WI38 (cell line): ENCODE results near the gene INPP5A.

Experiments
- H3K4me3 ChIP-seq: 2 replicates; pipeline ENCODE4 v1.5.1; 2011; ENCODE audit warnings: low read depth, mild to moderate bottlenecking, control low read depth, low read length
- TF ChIP-seq, protein P1 (sequence below): IDR thresholded peaks from 2 replicates; pipeline ENCODE4 v1.5.1; 2012; ENCODE audit warnings: low read depth, mild to moderate bottlenecking, control low read depth, low read length

The INPP5A gene

DNA sequence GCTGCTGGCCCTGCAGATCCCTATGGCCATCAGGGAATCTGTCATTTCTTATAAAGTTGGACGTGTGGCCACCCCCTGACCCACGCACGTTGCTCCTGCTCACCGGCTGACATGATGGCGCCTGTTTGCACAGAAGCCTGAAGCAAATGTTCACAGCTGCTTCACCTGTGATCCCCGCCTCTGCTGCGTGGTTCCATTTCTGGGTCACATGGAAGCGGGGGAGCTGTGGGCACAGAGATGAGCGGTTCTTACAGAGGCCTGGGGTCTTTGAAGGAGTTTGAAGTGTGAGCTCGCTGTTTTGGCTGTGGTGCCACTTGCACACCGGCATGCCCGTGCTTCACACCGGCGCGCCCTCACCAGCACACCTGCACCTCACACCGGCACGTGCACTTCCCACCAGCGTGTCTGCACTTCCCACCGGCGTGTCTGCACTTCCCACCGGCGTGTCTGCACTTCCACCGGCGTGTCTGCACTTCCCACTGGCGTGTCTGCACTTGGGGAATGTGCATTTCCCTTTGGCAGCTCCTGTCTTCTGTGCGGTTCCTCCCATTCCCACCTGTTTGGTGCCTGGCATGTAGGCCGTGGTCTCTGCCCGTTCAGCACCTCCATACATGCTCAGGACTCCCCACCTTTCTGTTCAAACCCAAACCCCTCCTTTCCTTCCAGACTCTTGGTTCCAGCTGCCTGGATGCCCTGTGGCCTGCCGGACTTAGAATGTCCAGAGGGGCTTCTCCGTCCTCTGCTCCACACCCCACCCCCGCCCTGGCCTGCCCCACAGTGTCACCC lies 86.7 kb downstream of the INPP5A start:
- H3K4me3 ChIP-seq, result no peak overlapping the region
- TF ChIP-seq, protein P1, sequence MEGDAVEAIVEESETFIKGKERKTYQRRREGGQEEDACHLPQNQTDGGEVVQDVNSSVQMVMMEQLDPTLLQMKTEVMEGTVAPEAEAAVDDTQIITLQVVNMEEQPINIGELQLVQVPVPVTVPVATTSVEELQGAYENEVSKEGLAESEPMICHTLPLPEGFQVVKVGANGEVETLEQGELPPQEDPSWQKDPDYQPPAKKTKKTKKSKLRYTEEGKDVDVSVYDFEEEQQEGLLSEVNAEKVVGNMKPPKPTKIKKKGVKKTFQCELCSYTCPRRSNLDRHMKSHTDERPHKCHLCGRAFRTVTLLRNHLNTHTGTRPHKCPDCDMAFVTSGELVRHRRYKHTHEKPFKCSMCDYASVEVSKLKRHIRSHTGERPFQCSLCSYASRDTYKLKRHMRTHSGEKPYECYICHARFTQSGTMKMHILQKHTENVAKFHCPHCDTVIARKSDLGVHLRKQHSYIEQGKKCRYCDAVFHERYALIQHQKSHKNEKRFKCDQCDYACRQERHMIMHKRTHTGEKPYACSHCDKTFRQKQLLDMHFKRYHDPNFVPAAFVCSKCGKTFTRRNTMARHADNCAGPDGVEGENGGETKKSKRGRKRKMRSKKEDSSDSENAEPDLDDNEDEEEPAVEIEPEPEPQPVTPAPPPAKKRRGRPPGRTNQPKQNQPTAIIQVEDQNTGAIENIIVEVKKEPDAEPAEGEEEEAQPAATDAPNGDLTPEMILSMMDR, result no peak

DNA sequence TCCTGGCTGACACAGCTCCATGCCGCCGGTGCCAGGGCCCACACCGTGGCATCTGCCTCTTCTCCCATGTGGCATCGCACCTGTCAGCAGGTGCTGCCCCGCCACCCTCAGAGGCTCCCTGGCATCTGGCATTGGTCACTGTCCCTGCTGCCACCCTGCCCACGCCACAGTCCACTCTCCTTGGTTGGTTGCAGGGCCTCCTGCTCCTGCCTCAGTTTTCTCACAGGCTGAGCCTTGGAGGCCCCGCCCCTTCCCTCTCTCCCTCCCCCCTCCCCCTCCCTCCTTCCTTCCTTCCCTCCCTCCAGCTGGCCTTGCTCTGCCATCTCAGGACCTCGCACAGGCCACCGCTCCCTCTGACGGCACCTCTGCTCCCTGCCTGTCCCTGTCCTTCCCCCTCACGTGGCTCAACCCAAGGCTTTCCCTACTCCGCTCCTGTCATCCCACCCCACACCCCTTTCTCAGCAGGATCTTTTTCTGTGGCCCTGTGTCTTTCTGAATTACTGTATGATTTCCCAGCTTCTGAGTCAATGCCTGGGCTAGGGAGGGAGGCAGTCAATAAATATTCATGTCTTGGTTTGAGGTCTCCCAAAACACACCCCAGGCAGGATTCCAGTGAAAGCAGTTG lies 87.4 kb downstream of the INPP5A start:
- no peak overlapping the region for H3K4me3 ChIP-seq
- TF ChIP-seq, protein P1, result no peak

DNA sequence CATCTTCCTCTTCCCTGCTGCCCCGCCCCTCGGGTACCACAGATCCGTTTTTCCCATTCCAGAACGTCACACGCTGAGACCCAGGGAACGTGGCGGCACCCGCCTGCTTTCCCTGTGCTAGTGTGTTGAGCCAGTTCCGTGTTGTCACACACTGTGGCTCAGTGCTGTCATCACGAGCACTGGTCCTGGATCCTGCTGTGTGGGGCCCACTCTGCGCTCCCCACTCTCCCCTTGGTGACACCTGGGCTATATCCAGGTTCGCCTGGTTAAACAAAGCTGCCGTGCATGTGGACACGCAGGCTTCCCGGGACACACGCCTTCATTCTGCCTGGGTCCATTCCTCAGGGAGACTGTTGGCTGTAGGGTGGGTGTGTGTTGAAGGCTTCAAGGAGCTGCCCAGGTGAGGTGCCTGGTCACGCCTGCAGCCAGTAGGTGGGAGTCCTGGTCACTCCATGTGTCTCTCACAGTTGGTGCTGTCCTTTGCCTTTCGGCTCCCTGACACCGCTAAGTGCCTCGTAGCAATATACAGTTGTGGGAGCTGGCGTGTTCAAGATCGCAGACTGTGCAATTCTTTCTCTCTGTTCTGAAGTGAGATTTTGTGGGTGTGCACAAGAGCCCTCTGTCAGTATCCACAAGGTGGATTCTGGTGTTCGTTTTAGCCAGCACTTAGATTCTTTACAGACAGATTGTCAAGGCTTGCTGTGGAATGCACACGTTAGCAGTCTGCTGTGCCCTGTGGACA lies 88.6 kb downstream of the INPP5A start:
- no peak overlapping the region for H3K4me3 ChIP-seq
- TF ChIP-seq, protein P1, result no peak

DNA sequence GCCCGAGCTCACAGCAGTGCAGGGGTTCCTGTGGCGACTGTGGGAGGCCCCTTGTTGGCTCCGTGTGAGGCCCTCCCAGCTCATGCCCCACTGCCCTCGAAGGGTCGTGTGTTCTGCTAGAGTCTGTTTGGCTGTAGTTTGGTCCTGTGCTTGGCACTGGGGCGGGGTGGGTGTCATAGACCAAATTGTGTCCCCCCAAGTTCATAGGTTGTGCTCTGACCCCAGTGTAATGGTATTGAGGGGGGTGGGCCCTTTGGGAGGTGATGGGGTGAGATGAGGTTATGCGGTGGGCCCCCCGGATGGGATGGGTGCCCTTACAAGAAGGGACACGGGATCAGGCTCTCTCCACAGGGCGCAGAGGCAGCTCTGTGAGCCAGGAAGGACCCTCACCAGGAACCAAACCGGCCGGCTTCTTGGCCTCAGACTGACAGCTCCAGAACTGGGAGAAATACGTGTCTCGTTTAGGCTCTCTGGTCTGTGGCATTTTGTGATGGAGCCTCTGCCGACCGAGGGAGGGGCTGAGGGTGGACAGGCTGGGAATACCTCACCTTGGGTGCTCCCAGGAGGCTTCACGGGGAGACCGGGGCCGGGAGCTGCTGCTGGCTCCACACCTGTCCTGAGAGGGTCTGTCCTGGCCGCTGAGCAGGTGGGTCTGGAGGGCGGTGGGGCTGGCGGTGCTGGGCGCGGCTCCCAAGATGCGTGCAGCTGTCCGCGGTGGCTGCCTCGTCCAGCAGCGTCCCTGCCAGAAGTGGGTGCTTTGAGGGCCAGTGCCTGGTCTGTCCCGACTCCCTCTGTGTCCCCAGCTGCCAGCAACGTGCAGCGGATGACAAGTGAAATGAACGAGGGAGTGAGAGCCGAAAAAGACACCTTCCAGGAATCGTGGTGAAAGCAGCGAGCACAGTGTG lies 89.4 kb downstream of the INPP5A start:
- no peak overlapping the region for H3K4me3 ChIP-seq
- TF ChIP-seq, protein P1, result no peak

DNA sequence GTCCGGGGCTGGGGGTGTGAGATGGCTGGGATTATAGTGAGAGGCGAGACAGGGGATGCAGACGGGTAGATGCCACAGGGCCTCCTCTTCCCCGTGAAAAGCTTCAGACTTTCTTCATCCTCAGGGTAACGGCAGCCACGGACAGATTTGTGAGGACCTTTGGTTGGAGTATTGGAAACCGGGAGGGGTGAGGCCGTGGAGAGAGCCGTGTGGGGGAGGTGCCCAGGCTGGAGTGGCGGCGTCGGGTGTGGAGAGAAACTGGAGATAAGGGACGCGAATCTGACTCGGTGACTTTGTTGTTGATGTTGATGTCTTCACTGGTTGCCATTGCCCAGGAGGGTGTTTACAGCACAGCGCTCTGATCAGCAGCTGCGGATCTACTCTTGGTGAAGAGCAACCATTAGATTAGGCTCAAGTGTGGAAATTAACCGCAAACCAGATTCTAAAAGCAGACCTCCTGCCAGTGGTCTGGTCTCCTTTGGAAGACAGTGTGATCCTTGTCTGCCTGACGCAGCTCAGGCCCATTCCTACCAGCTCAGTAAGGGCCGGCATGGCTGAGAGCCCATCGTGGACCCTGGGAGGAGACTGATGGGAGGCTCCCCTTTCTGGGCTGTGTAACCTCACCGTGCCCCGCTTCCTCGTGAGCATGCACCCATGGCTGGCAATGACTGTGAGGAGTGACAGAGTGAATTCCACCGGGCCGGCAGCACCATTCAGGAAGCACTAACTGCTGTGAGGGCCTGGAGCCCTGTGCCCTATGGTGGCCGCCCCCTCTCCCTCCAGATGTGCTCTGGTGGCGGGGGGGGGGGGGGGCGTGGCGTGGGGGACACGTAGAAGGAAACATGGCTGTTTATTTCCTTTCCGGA lies 90.3 kb downstream of the INPP5A start:
- TF ChIP-seq, protein P1, result no peak
- no peak overlapping the region for H3K4me3 ChIP-seq
